C1 segment of cervical spinal cord (tissue), 14 donors: ENCODE results near the gene YPEL2.
A peak's percentile ranks its signal among the peaks of the same experiment; 100 is the strongest.
"Not testable (repeated sequence)": the region's sequence is repeated elsewhere in the genome, so short reads cannot be mapped to it uniquely, and the experiment has no call there.

Experiments used
- DNase-seq, 14 donors: peaks; one replicate each; lab custom pipeline; 2025; lab: John Stamatoyannopoulos, UW

The YPEL2 gene

GRCh38 chr17:59331129-59331928 lies at the start of gene YPEL2:
Gene YPEL2 (plus strand): TSS chr17:59331655. CDS start chr17:59353410, 21,755 bp downstream.
- peak; percentile 37 to 96 (median 91) for DNase-seq

GRCh38 chr17:59284317-59284716 lies 47.1 kb upstream of the YPEL2 start:
- no peak for DNase-seq

GRCh38 chr17:59287452-59287851 lies 44.0 kb upstream of the YPEL2 start:
- no peak for DNase-seq

DNA sequence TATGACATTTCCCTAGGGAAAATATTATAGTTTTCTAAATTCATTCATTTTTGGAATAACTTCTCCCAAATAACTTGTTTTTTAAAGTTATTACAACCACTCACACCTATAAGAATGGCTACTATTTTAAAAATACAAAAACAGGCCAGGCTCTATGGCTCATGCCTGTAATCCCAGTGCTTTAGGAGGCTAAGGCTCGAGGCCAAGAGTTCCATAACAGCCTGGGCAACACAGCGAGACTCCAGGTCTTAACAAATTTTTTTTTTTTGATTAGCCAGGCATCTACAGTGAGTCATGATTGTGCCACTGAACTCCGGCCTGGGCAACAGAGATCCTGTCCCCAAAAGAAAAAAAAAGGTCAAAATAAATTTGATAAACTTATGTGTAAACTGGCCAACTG lies 43.6 kb upstream of the YPEL2 start:
- DNase-seq = no peak

- no peak for DNase-seq
Observed at GRCh38 chr17:59289981-59290301, 41.5 kb upstream of the YPEL2 start.

DNA sequence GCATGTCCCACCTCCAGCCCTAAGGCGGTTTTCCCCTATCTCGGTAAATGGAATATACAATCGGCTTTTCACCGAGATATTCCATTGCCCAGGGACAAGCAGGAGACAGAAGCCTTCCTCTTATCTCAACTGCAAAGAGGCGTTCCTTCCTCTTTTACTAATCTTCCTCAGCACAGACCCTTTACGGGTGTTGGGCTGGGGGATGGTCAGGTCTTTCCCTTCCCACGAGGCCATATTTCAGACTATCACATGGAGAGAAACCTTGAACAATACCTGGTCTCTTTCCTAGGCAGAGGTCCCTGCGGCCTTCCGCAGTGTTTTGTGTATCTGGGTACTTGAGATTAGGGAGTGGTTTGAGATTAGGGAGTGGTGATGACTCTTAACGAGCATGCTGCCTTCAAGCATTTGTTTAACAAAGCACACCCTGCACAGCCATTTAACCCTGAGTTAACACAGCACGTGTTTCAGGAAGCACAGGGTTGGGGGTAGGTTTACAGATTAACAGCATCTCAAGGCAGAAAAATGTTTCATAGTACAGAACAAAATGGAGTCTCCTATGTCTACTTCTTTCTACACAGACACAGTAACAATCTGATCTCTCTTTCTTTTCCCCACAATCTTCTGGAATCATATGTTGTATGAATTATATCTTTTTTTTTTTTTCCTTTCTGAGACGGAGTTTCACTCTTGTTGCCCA lies 41.0 kb upstream of the YPEL2 start:
- DNase-seq = not testable (repeated sequence)

- DNase-seq = no peak
Observed at GRCh38 chr17:59292174-59292523, 39.3 kb upstream of the YPEL2 start.

GRCh38 chr17:59296190-59296589 lies 35.3 kb upstream of the YPEL2 start:
- DNase-seq = no peak

DNA sequence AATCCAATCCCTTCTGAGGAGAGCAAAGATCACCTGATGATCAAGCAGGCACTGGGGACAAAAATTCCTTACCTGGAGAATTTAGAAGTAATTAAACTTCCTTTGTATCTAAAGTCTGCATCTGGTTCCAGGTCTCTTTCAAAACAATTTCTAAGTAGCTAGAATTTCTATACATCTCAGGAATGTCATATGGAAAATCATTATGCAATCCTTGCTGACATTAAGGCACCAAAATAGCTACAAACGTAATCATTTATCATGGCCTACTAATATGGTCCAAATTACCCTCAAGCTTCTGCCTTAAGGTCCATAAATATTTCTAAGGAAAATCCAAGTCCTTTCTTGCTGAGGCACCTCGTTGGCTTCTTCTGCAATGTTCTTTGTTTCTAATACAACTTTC lies 32.9 kb upstream of the YPEL2 start:
- no peak for DNase-seq

GRCh38 chr17:59299400-59300092 lies 31.9 kb upstream of the YPEL2 start:
- DNase-seq = no peak

DNA sequence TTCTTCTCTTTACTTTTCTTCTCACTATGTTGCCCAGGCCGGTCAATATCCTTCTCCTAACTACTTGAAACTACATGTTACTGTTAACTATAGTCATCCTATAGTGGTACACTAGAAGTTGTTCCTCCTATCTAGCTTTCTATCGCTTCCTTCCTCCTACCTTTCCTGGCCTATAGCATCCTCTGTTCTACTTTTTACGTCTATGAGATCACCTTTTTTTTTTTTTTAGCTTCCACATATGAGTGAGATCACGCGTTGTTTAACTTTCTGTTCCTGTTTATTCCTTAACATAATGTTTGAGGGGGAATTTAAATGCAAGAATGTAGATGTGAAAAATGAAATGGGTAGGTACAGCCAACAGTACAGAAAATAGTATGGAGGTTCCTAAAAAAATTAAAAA lies 30.5 kb upstream of the YPEL2 start:
- no peak for DNase-seq

DNA sequence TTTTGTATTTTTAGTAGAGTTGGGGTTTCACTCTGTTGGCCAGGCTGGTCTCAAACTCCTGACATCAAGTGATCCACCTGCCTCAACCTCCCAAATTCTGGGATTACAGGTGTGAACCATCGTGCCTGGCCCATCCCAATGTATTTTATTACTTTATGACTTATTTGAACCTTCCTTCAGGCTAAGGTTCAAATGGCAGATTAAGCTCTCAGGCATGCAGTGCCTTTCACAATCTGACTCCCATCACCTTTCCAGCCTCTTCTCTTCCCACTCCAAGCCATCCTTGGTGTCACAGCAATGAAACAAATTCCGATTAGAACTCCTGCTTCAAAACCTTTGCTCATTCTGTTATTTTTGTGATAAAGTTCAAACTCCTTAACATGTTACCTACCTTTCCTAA lies 26.6 kb upstream of the YPEL2 start:
- no peak for DNase-seq

DNA sequence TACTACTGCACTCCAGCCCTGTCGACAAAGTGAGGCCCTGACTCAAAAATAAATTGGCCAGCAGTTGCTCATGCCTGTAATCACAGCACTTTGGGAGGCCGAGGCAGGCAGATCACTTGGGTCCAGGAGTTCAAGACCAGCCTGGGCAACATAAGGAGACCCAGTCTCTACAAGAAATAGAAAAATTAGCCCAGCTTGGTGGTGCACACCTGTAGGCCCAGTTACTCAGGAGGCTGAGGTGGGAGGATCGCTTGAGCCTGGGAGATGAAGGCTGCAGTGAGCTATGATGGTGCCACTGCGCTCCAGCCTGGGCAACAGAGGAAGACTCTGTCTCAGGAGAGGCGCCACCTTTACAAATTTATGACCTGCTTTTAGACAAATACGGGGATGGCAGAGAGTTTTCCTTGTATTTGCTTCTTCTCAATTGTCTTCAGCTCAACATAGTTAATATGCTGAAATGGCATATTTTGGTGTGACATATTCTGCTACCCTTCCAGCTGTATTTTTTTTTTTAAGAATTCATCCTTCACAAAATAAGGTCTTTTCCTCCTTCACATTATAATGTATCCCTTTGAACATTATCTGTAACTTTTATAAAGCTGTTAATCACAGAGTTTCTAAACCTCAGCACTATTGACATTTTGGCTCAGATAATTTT lies 21.1 kb upstream of the YPEL2 start:
- DNase-seq = no peak

DNA sequence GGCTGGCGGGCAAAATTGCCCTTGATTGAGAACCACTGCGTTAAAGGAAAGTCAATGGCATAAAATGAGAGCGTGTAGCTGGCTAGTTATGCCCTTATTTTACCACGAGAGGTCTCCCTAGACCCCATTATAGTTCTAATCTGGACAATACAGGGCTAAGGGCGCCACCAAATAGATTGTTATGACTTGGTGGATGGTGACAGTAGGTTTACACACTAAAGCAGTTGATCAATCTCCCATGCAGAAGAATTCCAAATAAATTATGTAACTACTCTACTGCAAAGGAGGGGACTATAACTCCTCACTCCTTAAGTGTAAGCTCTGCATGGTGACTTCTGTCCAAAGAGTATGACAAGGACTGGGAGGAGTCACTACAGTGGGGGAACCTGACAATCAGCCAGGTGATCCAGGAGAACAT lies 20.4 kb upstream of the YPEL2 start:
- peak in 5 of 14 donors; percentile 2 to 46 (median 15) for DNase-seq

DNA sequence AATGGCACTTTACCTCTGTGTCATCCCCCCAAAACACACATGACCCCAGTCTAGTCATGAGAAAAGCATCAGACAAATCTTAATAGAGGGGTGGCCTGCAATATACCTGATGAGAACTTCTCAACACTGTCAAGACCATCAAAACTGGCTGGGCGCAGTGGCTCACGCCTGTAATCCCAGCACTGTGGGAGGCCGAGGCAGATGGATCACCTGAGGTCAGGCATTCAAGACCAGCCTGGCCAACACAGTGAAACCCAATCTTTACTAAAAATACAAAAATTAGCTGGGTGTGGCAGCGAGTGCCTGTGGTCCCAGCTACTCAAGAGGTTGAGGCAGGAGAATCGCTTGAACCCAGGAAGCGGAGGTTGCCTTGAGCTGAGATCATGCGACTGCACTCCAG lies 19.9 kb upstream of the YPEL2 start:
- DNase-seq = not testable (repeated sequence)

GRCh38 chr17:59315866-59316265 lies 15.6 kb upstream of the YPEL2 start:
- no peak for DNase-seq

GRCh38 chr17:59327121-59327980 lies 4.1 kb upstream of the YPEL2 start:
- no peak for DNase-seq

DNA sequence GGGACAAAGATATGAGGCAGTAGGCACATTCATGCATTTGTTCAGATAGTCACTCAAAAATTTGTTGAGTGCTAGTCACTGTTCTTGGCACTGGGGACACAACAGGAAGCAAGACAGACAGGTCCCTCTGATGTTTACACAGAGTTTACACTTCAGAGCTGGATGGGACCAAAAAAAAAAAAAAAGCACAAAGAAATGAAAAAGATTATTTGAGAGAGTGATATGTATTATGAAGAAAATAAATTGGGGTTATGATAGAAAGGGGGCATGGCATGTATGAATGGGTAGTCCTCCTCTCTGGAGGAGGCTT lies 3.5 kb upstream of the YPEL2 start:
- DNase-seq = no peak

DNA sequence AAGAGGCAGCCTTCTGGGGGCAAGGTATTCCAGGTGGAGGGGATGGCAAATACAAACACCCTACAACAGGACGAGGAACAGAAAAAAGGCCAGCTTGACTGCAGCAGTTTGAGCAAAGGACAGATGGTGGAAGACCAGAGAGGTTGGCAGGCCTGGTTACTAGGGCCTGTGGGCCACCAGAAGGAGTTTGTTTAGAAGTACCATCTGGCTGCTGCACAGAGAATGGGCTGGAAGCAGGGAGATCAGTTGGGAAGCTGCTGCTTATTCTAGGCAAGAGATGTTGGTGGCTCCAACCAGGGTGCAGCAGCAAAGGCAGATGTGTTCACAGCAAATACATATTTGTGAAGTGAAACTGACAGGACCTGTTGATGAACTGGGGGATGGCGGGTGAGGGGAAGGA lies 2.9 kb upstream of the YPEL2 start:
- DNase-seq = peak in 1 of 14 donors; percentile 86

GRCh38 chr17:59329176-59330052 lies 2.0 kb upstream of the YPEL2 start:
- DNase-seq = peak in 11 of 14 donors; percentile 22 to 83 (median 46)
